Peyer's patch (tissue), 4 donors: Measurements from ENCODE around the gene P2RY6.

Experiments
- CTCF ChIP-seq, 6 experiments: fragments of 450-650 bp in 4 of 6; fragments of 200-600 bp in 2 of 6; sonication (generic) in 1 of 6; IDR thresholded peaks; one replicate each; pipeline ENCODE4 v1.5.1; 2017 to 2019; ENCODE audit warnings: antibody characterized with exemption in 6 of 6, mild to moderate bottlenecking in 3 of 6, moderate library complexity in 1 of 6
- POLR2A ChIP-seq, 2 donors: fragments of 450-650 bp; IDR thresholded peaks; one replicate each; pipeline ENCODE4 v1.5.1; 2017; ENCODE audit warnings: antibody characterized with exemption in 2 of 2, mild to moderate bottlenecking in 2 of 2, moderate library complexity in 2 of 2

DNA sequence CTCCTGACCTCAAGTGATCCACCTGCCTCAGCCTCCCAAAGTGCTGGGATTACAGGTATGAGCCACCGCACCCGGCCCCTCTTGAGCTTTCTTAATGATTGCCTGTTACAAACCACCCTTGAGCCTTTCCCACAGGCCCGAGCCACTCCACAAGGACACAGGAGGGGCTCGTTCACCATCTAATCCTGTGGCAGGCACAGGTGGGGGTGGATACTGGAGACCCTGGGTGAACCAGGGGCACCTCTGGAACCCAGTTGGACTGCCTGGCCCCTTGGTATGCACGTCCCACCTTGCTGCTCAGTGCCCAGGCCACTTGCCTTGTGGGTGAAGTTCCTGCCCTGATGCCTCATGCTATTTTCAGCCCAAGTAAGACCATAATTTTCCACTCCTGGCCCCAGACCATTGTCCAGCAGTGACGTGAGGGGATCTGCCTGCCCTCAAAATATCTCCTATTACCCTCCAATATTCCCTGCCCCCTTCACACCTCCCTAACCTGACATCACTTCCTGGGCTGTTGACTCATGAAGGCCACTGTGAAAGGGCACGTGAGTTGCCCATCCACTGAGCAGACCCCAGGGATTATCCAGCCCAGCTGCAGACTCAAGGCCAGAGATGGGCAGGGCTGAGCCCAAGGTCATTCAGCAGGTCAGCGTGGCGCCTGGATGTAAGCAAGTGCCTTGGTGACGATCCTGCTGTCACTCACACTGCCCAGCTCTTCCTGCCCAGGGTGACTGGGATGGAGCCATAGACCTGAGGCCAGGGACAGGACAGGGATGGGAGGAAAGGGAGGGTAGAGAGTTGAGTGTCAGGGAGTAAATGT, 34.5 kb upstream of the P2RY6 start:
- no peak for TF ChIP-seq POLR2A (IDR thresholded peaks at IDR 0.05)
- TF ChIP-seq CTCF (IDR thresholded peaks at IDR 0.05) = no peak
